PFSK-1 (cell line): ENCODE measurements around the gene RDH14.

Experiments used
- FOXP2 ChIP-seq: optimal IDR thresholded peaks from 2 replicates; pipeline ENCODE3; 2011; ENCODE audit warnings: borderline replicate concordance, control low read depth, inconsistent platforms; ENCODE audit not compliant: insufficient read depth; ENCODE audit errors: extremely low read length, extremely low read depth
- POLR2AphosphoS5 ChIP-seq: IDR thresholded peaks from 2 replicates; pipeline ENCODE4 v1.6.1; 2012; ENCODE audit warnings: low read depth, mild to moderate bottlenecking, control low read depth, low read length, moderate library complexity
- SIN3A ChIP-seq: IDR thresholded peaks from 2 replicates; pipeline ENCODE4 v1.6.1; 2012; ENCODE audit warnings: mild to moderate bottlenecking, low read length, moderate library complexity, borderline replicate concordance; ENCODE audit not compliant: insufficient read depth
- TAF1 ChIP-seq: IDR thresholded peaks from 2 replicates; pipeline ENCODE4 v1.6.1; 2012; ENCODE audit warnings: low read length, control low read depth, borderline replicate concordance; ENCODE audit not compliant: insufficient read depth
- TF ChIP-seq, protein P1 (sequence below), 2 experiments: IDR thresholded peaks; 2 replicates each; pipeline versions ENCODE4 v1.6.1 to v1.8.0; 2011 to 2012; ENCODE audit warnings: low read depth in 2 of 2, low read length in 2 of 2, control low read depth in 1 of 2, inconsistent platforms in 1 of 2, mild to moderate bottlenecking in 1 of 2, moderate library complexity in 1 of 2; ENCODE audit not compliant: insufficient read depth in 1 of 2

RDH14 gene

GRCh38 chr2:18520451-18521425, 39.7 kb downstream of the RDH14 start:
- TF ChIP-seq TAF1 (no peak), POLR2AphosphoS5 (no peak), FOXP2 (no peak), SIN3A (no peak)
- TF ChIP-seq, protein P1, sequence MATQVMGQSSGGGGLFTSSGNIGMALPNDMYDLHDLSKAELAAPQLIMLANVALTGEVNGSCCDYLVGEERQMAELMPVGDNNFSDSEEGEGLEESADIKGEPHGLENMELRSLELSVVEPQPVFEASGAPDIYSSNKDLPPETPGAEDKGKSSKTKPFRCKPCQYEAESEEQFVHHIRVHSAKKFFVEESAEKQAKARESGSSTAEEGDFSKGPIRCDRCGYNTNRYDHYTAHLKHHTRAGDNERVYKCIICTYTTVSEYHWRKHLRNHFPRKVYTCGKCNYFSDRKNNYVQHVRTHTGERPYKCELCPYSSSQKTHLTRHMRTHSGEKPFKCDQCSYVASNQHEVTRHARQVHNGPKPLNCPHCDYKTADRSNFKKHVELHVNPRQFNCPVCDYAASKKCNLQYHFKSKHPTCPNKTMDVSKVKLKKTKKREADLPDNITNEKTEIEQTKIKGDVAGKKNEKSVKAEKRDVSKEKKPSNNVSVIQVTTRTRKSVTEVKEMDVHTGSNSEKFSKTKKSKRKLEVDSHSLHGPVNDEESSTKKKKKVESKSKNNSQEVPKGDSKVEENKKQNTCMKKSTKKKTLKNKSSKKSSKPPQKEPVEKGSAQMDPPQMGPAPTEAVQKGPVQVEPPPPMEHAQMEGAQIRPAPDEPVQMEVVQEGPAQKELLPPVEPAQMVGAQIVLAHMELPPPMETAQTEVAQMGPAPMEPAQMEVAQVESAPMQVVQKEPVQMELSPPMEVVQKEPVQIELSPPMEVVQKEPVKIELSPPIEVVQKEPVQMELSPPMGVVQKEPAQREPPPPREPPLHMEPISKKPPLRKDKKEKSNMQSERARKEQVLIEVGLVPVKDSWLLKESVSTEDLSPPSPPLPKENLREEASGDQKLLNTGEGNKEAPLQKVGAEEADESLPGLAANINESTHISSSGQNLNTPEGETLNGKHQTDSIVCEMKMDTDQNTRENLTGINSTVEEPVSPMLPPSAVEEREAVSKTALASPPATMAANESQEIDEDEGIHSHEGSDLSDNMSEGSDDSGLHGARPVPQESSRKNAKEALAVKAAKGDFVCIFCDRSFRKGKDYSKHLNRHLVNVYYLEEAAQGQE (IDR thresholded peaks at IDR 0.05; ENCODE audit: insufficient read depth in 1 of 2, low read depth in 2 of 2, low read length in 2 of 2), result no peak

DNA sequence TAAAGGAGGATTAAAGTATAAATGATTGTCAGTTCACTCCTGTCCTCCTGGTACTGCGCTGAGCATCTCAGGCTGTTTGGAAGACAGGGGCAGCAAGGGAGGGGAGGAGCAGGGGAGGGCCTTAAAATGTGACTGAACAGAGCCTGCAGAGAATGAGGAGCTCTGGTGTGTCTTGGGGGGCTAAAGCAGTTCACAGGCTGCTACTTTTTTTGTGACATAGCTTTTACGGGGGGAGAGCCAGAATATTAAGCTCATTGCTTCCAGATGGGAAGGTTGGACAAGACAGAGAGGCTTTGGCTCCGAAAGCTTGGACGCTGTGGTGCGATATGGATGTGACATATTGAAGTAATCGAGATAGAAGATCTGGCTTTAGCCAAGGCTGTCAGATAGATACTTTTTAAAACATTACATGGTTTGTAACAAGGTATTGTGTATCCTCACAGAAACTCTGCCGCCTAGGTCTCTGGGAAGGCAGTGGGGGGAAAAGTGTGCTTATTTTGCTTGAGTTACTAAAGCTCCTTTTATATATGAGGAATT, 40.5 kb downstream of the RDH14 start:
- no peak for TF ChIP-seq TAF1
- no peak for TF ChIP-seq FOXP2
- TF ChIP-seq SIN3A, result no peak
- TF ChIP-seq, protein P1 (IDR thresholded peaks at IDR 0.05; ENCODE audit: insufficient read depth in 1 of 2, low read depth in 2 of 2, low read length in 2 of 2), result no peak
- no peak for TF ChIP-seq POLR2AphosphoS5

GRCh38 chr2:18518116-18519111, 42.0 kb downstream of the RDH14 start:
- TF ChIP-seq POLR2AphosphoS5 (no peak), SIN3A (no peak), TAF1 (no peak), FOXP2 (no peak)
- TF ChIP-seq, protein P1 (IDR thresholded peaks at IDR 0.05; ENCODE audit: insufficient read depth in 1 of 2, low read depth in 2 of 2, low read length in 2 of 2), result no peak

DNA sequence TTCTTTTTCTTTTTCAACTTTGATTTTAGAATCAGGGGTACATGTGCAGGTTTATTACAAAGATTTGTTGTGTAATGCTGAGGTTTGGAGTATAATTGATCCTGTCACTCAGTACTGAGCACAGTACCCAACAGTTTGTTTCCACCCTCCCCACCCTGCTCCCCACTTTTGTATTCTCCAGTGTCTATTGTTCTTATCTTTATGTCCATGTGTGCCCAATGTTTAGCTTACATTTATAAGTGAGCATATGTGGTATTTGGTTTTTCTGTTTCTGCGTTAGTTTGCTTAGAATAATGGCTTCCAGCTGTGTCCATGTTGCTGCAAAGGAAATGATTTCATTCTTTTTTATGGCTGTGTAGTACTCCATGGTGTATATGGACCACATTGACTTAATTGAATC, 43.1 kb downstream of the RDH14 start:
- TF ChIP-seq SIN3A, result no peak
- TF ChIP-seq TAF1, result no peak
- no peak for TF ChIP-seq POLR2AphosphoS5
- TF ChIP-seq, protein P1 (IDR thresholded peaks at IDR 0.05; ENCODE audit: insufficient read depth in 1 of 2, low read depth in 2 of 2, low read length in 2 of 2), result no peak
- TF ChIP-seq FOXP2, result no peak
